A549 (cell line): ENCODE results near the gene EGFL7. TPM values are rescaled to one million over a fixed set of nuclear protein-coding genes. Genes with fewer than 3 reads are reported as not detected.

Experiments used
- ATAC-seq, 2 experiments: fragments of 200-7000 bp in 1 of 2; fragments of >200 bp in 1 of 2; cut with Nextera tagmentation in 1 of 2; cut with Tn5 transposase in 1 of 2; 3 replicates each; pipeline versions ENCODE4 v1.8.0 to v1.9.1; 2018 to 2020; ENCODE audit warnings: mild to moderate bottlenecking in 1 of 2, moderate library complexity in 1 of 2
- CTCF ChIA-PET: fragments of 300-600 bp; sonication (Branson Sonifier 250); formaldehyde crosslinking; extraction: SDS; loops from one replicate; lab custom pipeline; 2021; ENCODE audit warnings: antibody characterized with exemption, inconsistent platforms; lab: Yijun Ruan, JAX
- POLR2A ChIA-PET: fragments of 350-600 bp; formaldehyde crosslinking; extraction: SDS; loops from one replicate; lab custom pipeline; 2021; ENCODE audit warnings: antibody characterized with exemption, inconsistent platforms; lab: Yijun Ruan, JAX
- DNase-seq, 2 experiments: peaks; one replicate each; pipeline versions ENCODE4 v3.0.0 to v3.0.0-alpha.2; 2011 to 2016; ENCODE audit warnings: low read depth in 1 of 2, low spot score in 1 of 2
- FAIRE-seq: peaks from 2 replicates; lab custom pipeline; 2011; peaks lifted over from hg19 to GRCh38; lab: Jason Lieb, UNC
- H3K27ac ChIP-seq, 2 experiments: fragments of >200 bp; sonication (Bioruptor Twin); formaldehyde crosslinking; 3 replicates each; pipeline ENCODE4 v1.5.1; 2016 to 2017
- H3K4me1 ChIP-seq: fragments of >200 bp; sonication (Bioruptor Twin); formaldehyde crosslinking; 3 replicates; pipeline ENCODE4 v1.6.1; 2016
- H3K4me2 ChIP-seq: fragments of >200 bp; sonication (Bioruptor Twin); formaldehyde crosslinking; 3 replicates; pipeline ENCODE4 v1.6.1; 2016
- H3K4me3 ChIP-seq: fragments of >200 bp; sonication (Bioruptor Twin); formaldehyde crosslinking; 3 replicates; pipeline ENCODE4 v1.5.1; 2016
- H3K9me3 ChIP-seq: fragments of >200 bp; sonication (Bioruptor Twin); formaldehyde crosslinking; 3 replicates; pipeline ENCODE4 v1.6.1; 2016
- ATOH8 ChIP-seq: fragments of 250-450 bp; sonication (Bioruptor Pico); IDR thresholded peaks from 2 replicates; pipeline ENCODE4 v1.5.0; 2020; ENCODE audit warnings: low read depth, mild to moderate bottlenecking, moderate library complexity
- CBX2 ChIP-seq: fragments of 200-600 bp; sonication (generic); IDR thresholded peaks from 2 replicates; pipeline ENCODE4 v1.6.1; 2016; ENCODE audit warnings: low read depth, mild to moderate bottlenecking, borderline replicate concordance
- CHD4 ChIP-seq: fragments of 200-600 bp; sonication (generic); IDR thresholded peaks from 2 replicates; pipeline ENCODE4 v1.6.1; 2016; ENCODE audit warnings: antibody characterized with exemption, mild to moderate bottlenecking, borderline replicate concordance
- E2F6 ChIP-seq: IDR thresholded peaks from 2 replicates; pipeline ENCODE4 v1.6.1; 2012; ENCODE audit warnings: low read depth, borderline replicate concordance
- EHMT2 ChIP-seq: fragments of 200-600 bp; sonication (generic); IDR thresholded peaks from 2 replicates; pipeline ENCODE4 v1.6.1; 2016; ENCODE audit warnings: antibody characterized with exemption, low read depth, mild to moderate bottlenecking, moderate library complexity
- ELK1 ChIP-seq: fragments of 150-350 bp; IDR thresholded peaks from 2 replicates; pipeline ENCODE4 v1.6.1; 2014; ENCODE audit warnings: low read depth, mild to moderate bottlenecking, low read length
- FOXS1 ChIP-seq: fragments of 250-450 bp; sonication (Bioruptor Pico); IDR thresholded peaks from 2 replicates; pipeline ENCODE4 v1.5.0; 2020; ENCODE audit warnings: mild to moderate bottlenecking, moderate library complexity
- HEYL ChIP-seq: fragments of 250-450 bp; sonication (Bioruptor Pico); IDR thresholded peaks from 2 replicates; pipeline ENCODE4 v1.8.0; 2021; ENCODE audit warnings: mild to moderate bottlenecking, moderate library complexity
- HOXA7 ChIP-seq: fragments of 250-450 bp; sonication (Bioruptor Pico); IDR thresholded peaks from 2 replicates; pipeline ENCODE4 v1.5.0; 2020; ENCODE audit warnings: mild to moderate bottlenecking, moderate library complexity
- HOXB5 ChIP-seq: fragments of 250-450 bp; sonication (Bioruptor Pico); IDR thresholded peaks from 2 replicates; pipeline ENCODE4 v1.5.0; 2020; ENCODE audit warnings: mild to moderate bottlenecking, moderate library complexity
- KDM1A ChIP-seq: fragments of 200-600 bp; sonication (generic); IDR thresholded peaks from 2 replicates; pipeline ENCODE4 v1.6.1; 2016; ENCODE audit warnings: low read depth, mild to moderate bottlenecking
- KDM5A ChIP-seq: fragments of 200-600 bp; sonication (generic); IDR thresholded peaks from 2 replicates; pipeline ENCODE4 v1.6.1; 2016; ENCODE audit warnings: antibody characterized with exemption, mild to moderate bottlenecking
- MAFK ChIP-seq: fragments of 450-650 bp; IDR thresholded peaks from 2 replicates; pipeline ENCODE4 v1.6.1; 2014; ENCODE audit not compliant: partially characterized antibody
- NFE2L2 ChIP-seq: fragments of 150-350 bp; conservative IDR thresholded peaks from 2 replicates; pipeline ENCODE4 v1.6.1; 2014; ENCODE audit warnings: low read length
- PBX3 ChIP-seq: IDR thresholded peaks from 2 replicates; pipeline ENCODE4 v1.6.1; 2012
- POLR2A ChIP-seq: IDR thresholded peaks from 2 replicates; pipeline ENCODE4 v1.6.1; 2012; ENCODE audit warnings: mild to moderate bottlenecking, low read length
- SREBF2 ChIP-seq: fragments of 450-650 bp; IDR thresholded peaks from 2 replicates; pipeline ENCODE4 v1.6.1; 2014; ENCODE audit warnings: mild to moderate bottlenecking, moderate library complexity
- TFCP2L1 ChIP-seq: fragments of 250-450 bp; sonication (Bioruptor Pico); IDR thresholded peaks from 2 replicates; pipeline ENCODE4 v1.5.0; 2021; ENCODE audit warnings: mild to moderate bottlenecking
- TP53 ChIP-seq: fragments of 250-450 bp; sonication (Bioruptor Pico); IDR thresholded peaks from 2 replicates; pipeline ENCODE4 v1.5.0; 2021; ENCODE audit warnings: mild to moderate bottlenecking, moderate library complexity
- ZC3H11A ChIP-seq: fragments of 450-650 bp; IDR thresholded peaks from 2 replicates; pipeline ENCODE4 v1.6.1; 2014; ENCODE audit warnings: antibody characterized with exemption, mild to moderate bottlenecking
- WGBS: methylation state at CpG from one replicate; pipeline ENCODE4 v1.1.6; 2017; ENCODE audit errors: missing lambda C conversion rate; 5-methylcytosine and 5-hydroxymethylcytosine counted together
- polyA plus RNA-seq, 4 experiments: library from polyadenylated mRNA; depleted of rRNA in 3 of 4; stranded (reverse); fragments of >200 nt; fragmentation: RNase III in 1 of 4; extraction: RNeasy Plus Mini Kit Qiagen cat#74134 plus additional on column Dnase treatment in 1 of 4; gene quantifications; 2 replicates in 3 of 4; 3 replicates in 1 of 4; pipeline ENCODE4 v1.2.3, GENCODE V29; 2011 to 2017

Gene EGFL7
- polyA plus RNA-seq, 2 of the 4 experiments (the other 2 are of a cell fraction), result 19.9 to 34.4 TPM

- DNase-seq (no peak), FAIRE-seq (no peak), ATAC-seq (no peak)
- Histone ChIP-seq H3K27ac (peak overlapping the region in 1 of 2 experiments; percentile 47; a peak in 2 of 6 replicates), H3K4me1 (peaks cover 47% of the 10 kb centered on the region), H3K4me3 (no peak overlapping the region), H3K9me3 (no peaks in the 10 kb centered on the region), H3K4me2 (no peak overlapping the region)
- WGBS, result 57% methylated on average over 7 of the region's 14 CpGs
- POLR2A ChIA-PET, result no interaction called here
- TF ChIP-seq PBX3 (0 out of 2 replicates have a peak, but pooled peaks have one; percentile 42), EHMT2 (no peak)
- CTCF ChIA-PET, result interaction anchor here (1.0 to 7.9 kb wide), 28 partner anchors 8 to 327 kb away, joined by 3 to 186 read pairs (median 6); partner anchors contain the start of genes AGPAT2, EGFL7 and SNAPC4
Observed at GRCh38 chr9:136672431-136673087, 9.8 kb downstream of the EGFL7 start.

GRCh38 chr9:136673088-136673974 lies 10.6 kb downstream of the EGFL7 start:
- peak overlapping the region in 1 of 2 experiments; percentile 47; a peak in 2 of 6 replicates for H3K27ac ChIP-seq
- H3K9me3 ChIP-seq, result no peaks in the 10 kb centered on the region
- FAIRE-seq (no peak), ATAC-seq (peak in 1 of 2 experiments; percentile 3; a peak in 3 of 6 replicates)
- TF ChIP-seq HOXA7 (CRISPR knock-in tag), result no peak
- TF ChIP-seq CBX2, result no peak
- TF ChIP-seq HEYL, result no peak
- TF ChIP-seq TP53, result no peak
- TF ChIP-seq MAFK, result no peak
- no peak for TF ChIP-seq ELK1
- TF ChIP-seq ATOH8 (CRISPR knock-in tag), result no peak
- no peak for TF ChIP-seq SREBF2
- no peak for TF ChIP-seq KDM5A
- no peak for TF ChIP-seq NFE2L2
- no peak for TF ChIP-seq POLR2A
- TF ChIP-seq, all 56 proteins: peak for 0
- CTCF ChIA-PET, result interaction anchor here (1.1 to 7.9 kb wide), 17 partner anchors 9 to 273 kb away, joined by 3 to 186 read pairs (median 7); partner anchors contain the start of genes AGPAT2, EGFL7 and SNAPC4
- Histone ChIP-seq H3K4me2 (no peak overlapping the region), H3K4me1 (peaks cover 47% of the 10 kb centered on the region), H3K4me3 (no peak overlapping the region)
- POLR2A ChIA-PET, result no interaction called here
- no peak for DNase-seq
- 90% methylated on average over 24 of the region's 35 CpGs for WGBS

- Histone ChIP-seq H3K4me1 (peaks cover 40% of the 10 kb centered on the region), H3K4me3 (no peak overlapping the region), H3K4me2 (no peak overlapping the region), H3K27ac (peak overlapping the region in 1 of 2 experiments; percentile 51; a peak in 3 of 6 replicates), H3K9me3 (no peaks in the 10 kb centered on the region)
- ATAC-seq, result no peak
- no peak for DNase-seq
- POLR2A ChIA-PET, result no interaction called here
- 89% methylated on average over 22 of the region's 26 CpGs for WGBS
- CTCF ChIA-PET, result interaction anchor here (0.8 to 7.9 kb wide), 7 partner anchors 9 to 186 kb away, joined by 3 to 186 read pairs (median 4); partner anchors contain the start of gene AGPAT2
- TF ChIP-seq ZC3H11A (no peak), CHD4 (no peak), E2F6 (no peak), TFCP2L1 (CRISPR knock-in tag) (no peak), NFE2L2 (no peak), HOXB5 (CRISPR knock-in tag) (0 out of 2 replicates have a peak, but pooled peaks have one; percentile 13), PBX3 (no peak), FOXS1 (CRISPR knock-in tag) (no peak), KDM1A (peak; percentile 85; the same call in 1 of the 2 replicates)
- FAIRE-seq, result no peak
Observed at GRCh38 chr9:136673975-136674785, 11.5 kb downstream of the EGFL7 start.
